Type B pancreatic cell (in vitro differentiated cells): ENCODE measurements around the gene RPL3. TPM values are rescaled to one million over a fixed set of nuclear protein-coding genes. Genes with fewer than 3 reads are reported as not detected.

Experiments
- DNase-seq: peaks from one replicate; pipeline ENCODE4 v3.0.0; 2021; ENCODE audit warnings: mixed read lengths; ENCODE audit not compliant: unreplicated experiment; ENCODE audit errors: extremely low spot score
- H3K27ac Mint-ChIP-seq: 2 replicates; pipeline ENCODE4 v1.8.0; 2021; ENCODE audit warnings: mild to moderate bottlenecking, mixed read lengths
- H3K27me3 Mint-ChIP-seq: 2 replicates; pipeline ENCODE4 v1.8.0; 2021; ENCODE audit warnings: mixed read lengths
- H3K36me3 Mint-ChIP-seq: 2 replicates; pipeline ENCODE4 v1.8.0; 2021; ENCODE audit warnings: mixed read lengths
- H3K4me1 Mint-ChIP-seq: one replicate; pipeline ENCODE4 v1.8.0; 2021; ENCODE audit warnings: mixed read lengths; ENCODE audit not compliant: unreplicated experiment
- H3K4me3 Mint-ChIP-seq: 2 replicates; pipeline ENCODE4 v1.8.0; 2021; ENCODE audit warnings: mild to moderate bottlenecking, mixed read lengths
- H3K9me3 Mint-ChIP-seq: 2 replicates; pipeline ENCODE4 v1.8.0; 2021; ENCODE audit warnings: mixed read lengths
- CTCF ChIP-seq: fragments of 200-600 bp; sonication (generic); conservative IDR thresholded peaks from 2 replicates; pipeline ENCODE4 v1.5.0; 2021; ENCODE audit warnings: antibody characterized with exemption, mild to moderate bottlenecking
- total RNA-seq: library from RNA; stranded (reverse); gene quantifications from 2 replicates; pipeline ENCODE4 v1.2.1, GENCODE V29; 2021; ENCODE audit warnings: low replicate concordance

RPL3 gene
- total RNA-seq, 1 donor from 2014 or later, result 2,431 TPM

GRCh38 chr22:39288135-39288898 is 31.1 kb downstream of the RPL3 start:
- Mint-ChIP-seq H3K4me3 (no peak overlapping the region), H3K9me3 (no peaks in the 10 kb centered on the region), H3K27ac (no peak overlapping the region), H3K36me3 (no peaks in the 10 kb centered on the region), H3K27me3 (no peaks in the 10 kb centered on the region), H3K4me1 (peaks cover 26% of the 10 kb centered on the region)
- no peak for DNase-seq
- no peak for TF ChIP-seq CTCF

GRCh38 chr22:39287076-39287725 is 32.2 kb downstream of the RPL3 start:
- no peaks in the 10 kb centered on the region for H3K9me3 Mint-ChIP-seq
- peaks cover 19% of the 10 kb centered on the region for H3K4me1 Mint-ChIP-seq
- H3K27me3 Mint-ChIP-seq, result no peaks in the 10 kb centered on the region
- no peak overlapping the region for H3K4me3 Mint-ChIP-seq
- H3K36me3 Mint-ChIP-seq, result no peaks in the 10 kb centered on the region
- H3K27ac Mint-ChIP-seq, result peak overlapping the region; percentile 45
- no peak for DNase-seq
- no peak for TF ChIP-seq CTCF

GRCh38 chr22:39284983-39285382 is 34.4 kb downstream of the RPL3 start:
- Mint-ChIP-seq H3K4me1 (peaks cover 11% of the 10 kb centered on the region), H3K4me3 (no peak overlapping the region), H3K27me3 (no peaks in the 10 kb centered on the region), H3K9me3 (no peaks in the 10 kb centered on the region), H3K36me3 (no peaks in the 10 kb centered on the region), H3K27ac (no peak overlapping the region)
- no peak for TF ChIP-seq CTCF
- DNase-seq, result no peak

- Mint-ChIP-seq H3K36me3 (no peaks in the 10 kb centered on the region), H3K4me3 (no peak overlapping the region), H3K27me3 (no peaks in the 10 kb centered on the region), H3K9me3 (no peaks in the 10 kb centered on the region), H3K27ac (no peak overlapping the region), H3K4me1 (peaks cover 15% of the 10 kb centered on the region)
- no peak for DNase-seq
- TF ChIP-seq CTCF, result no peak
These were observed 35.1 kb downstream of the RPL3 start for GRCh38 chr22:39284142-39284980.

GRCh38 chr22:39283322-39284141 is 35.9 kb downstream of the RPL3 start:
- no peak overlapping the region for H3K27ac Mint-ChIP-seq
- no peak overlapping the region for H3K4me3 Mint-ChIP-seq
- no peaks in the 10 kb centered on the region for H3K36me3 Mint-ChIP-seq
- H3K4me1 Mint-ChIP-seq, result peaks cover 17% of the 10 kb centered on the region
- TF ChIP-seq CTCF, result no peak
- H3K27me3 Mint-ChIP-seq, result no peaks in the 10 kb centered on the region
- no peak for DNase-seq
- H3K9me3 Mint-ChIP-seq, result no peaks in the 10 kb centered on the region
